IMR-90 (cell line): ENCODE data around the gene SLC26A8. TPM values are rescaled to one million over a fixed set of nuclear protein-coding genes. Genes with fewer than 3 reads are reported as not detected.

Source experiments
- ATAC-seq: fragments of 200-7000 bp; cut with Tn5 transposase; 2 replicates; pipeline ENCODE4 v1.9.1; 2020; ENCODE audit warnings: low read depth, mild to moderate bottlenecking, moderate library complexity
- BruUV-seq: library from RNA; stranded (reverse); fragments of 400-500 nt; replicated peaks from 2 replicates; lab custom pipeline; 2021; lab: Mats Ljungman, UMichigan
- CTCF ChIA-PET: fragments of 300-600 bp; formaldehyde crosslinking; extraction: SDS; loops from one replicate; lab custom pipeline; 2021; ENCODE audit warnings: antibody characterized with exemption; lab: Yijun Ruan, JAX
- POLR2A ChIA-PET: fragments of 300-600 bp; sonication (Branson Sonifier 250); formaldehyde crosslinking; loops from one replicate; lab custom pipeline; 2022; ENCODE audit warnings: antibody characterized with exemption; ENCODE audit not compliant: unreplicated experiment; lab: Charles Lee
- DNase-seq: peaks from one replicate; pipeline ENCODE4 v3.0.0; 2013
- H2AFZ ChIP-seq: replicated peaks from 2 replicates; pipeline ENCODE3; 2013; ENCODE audit warnings: low read length, mild to moderate bottlenecking; ENCODE audit not compliant: poor library complexity
- H2AK5ac ChIP-seq: 2 replicates; pipeline ENCODE4 v1.6.1; 2013; ENCODE audit warnings: low read depth, low read length, inconsistent platforms
- H2AK9ac ChIP-seq: replicated peaks from 2 replicates; pipeline ENCODE3; 2013; ENCODE audit warnings: mild to moderate bottlenecking, low read depth, low read length, moderate library complexity; ENCODE audit not compliant: poor library complexity
- H2BK120ac ChIP-seq: 2 replicates; pipeline ENCODE4 v1.6.1; 2013; ENCODE audit warnings: low read depth, low read length, inconsistent platforms
- H2BK15ac ChIP-seq: 3 replicates; pipeline ENCODE4 v1.6.1; 2013; ENCODE audit warnings: low read depth, low read length, inconsistent platforms
- H2BK20ac ChIP-seq: 2 replicates; pipeline ENCODE4 v1.6.1; 2013; ENCODE audit warnings: low read depth, mild to moderate bottlenecking, inconsistent platforms, low read length, moderate library complexity
- H2BK5ac ChIP-seq: 2 replicates; pipeline ENCODE4 v1.6.1; 2013; ENCODE audit warnings: mild to moderate bottlenecking, low read depth, low read length, inconsistent platforms; ENCODE audit not compliant: poor library complexity, severe bottlenecking
- H3K14ac ChIP-seq: replicated peaks from 2 replicates; pipeline ENCODE4 v1.6.1; 2013; ENCODE audit warnings: low read depth, low read length, inconsistent platforms
- H3K18ac ChIP-seq: 2 replicates; pipeline ENCODE4 v1.6.1; 2013; ENCODE audit warnings: low read depth, low read length, control low read depth
- H3K23ac ChIP-seq: 2 replicates; pipeline ENCODE4 v1.6.1; 2013; ENCODE audit warnings: low read depth, low read length, inconsistent platforms
- H3K27ac ChIP-seq: 2 replicates; pipeline ENCODE4 v1.5.1; 2013; ENCODE audit warnings: mild to moderate bottlenecking, control low read depth, low read length; ENCODE audit not compliant: insufficient read depth
- H3K27me3 ChIP-seq: 2 replicates; pipeline ENCODE4 v1.6.1; 2013; ENCODE audit warnings: low read length; ENCODE audit not compliant: control insufficient read depth, insufficient read depth
- H3K36me3 ChIP-seq: 2 replicates; pipeline ENCODE4 v1.6.1; 2013; ENCODE audit warnings: low read length, mixed read lengths; ENCODE audit not compliant: control insufficient read depth, insufficient read depth
- H3K4ac ChIP-seq: 2 replicates; pipeline ENCODE4 v1.6.1; 2013; ENCODE audit warnings: low read depth, low read length, inconsistent platforms
- H3K4me1 ChIP-seq: 2 replicates; pipeline ENCODE4 v1.6.1; 2013; ENCODE audit warnings: low read length, mixed read lengths; ENCODE audit not compliant: control insufficient read depth, insufficient read depth
- H3K4me2 ChIP-seq: 2 replicates; pipeline ENCODE4 v1.6.1; 2013; ENCODE audit warnings: low read depth, mild to moderate bottlenecking, control low read depth, low read length, moderate library complexity
- H3K4me3 ChIP-seq: 2 replicates; pipeline ENCODE4 v1.5.1; 2013; ENCODE audit warnings: low read depth, mild to moderate bottlenecking, control low read depth, low read length, moderate library complexity; ENCODE audit not compliant: insufficient read depth
- H3K56ac ChIP-seq: 2 replicates; pipeline ENCODE4 v1.6.1; 2013; ENCODE audit warnings: low read length, inconsistent platforms; ENCODE audit not compliant: insufficient read depth; ENCODE audit errors: extremely low read depth
- H3K79me1 ChIP-seq, 2 experiments: 2 replicates each; pipeline ENCODE4 v1.6.1; 2013; ENCODE audit warnings: low read length in 2 of 2, inconsistent platforms in 1 of 2, low read depth in 1 of 2
- H3K9ac ChIP-seq: 2 replicates; pipeline ENCODE4 v1.6.1; 2013; ENCODE audit warnings: low read depth, low read length, control low read depth
- H3K9me1 ChIP-seq: 2 replicates; pipeline ENCODE4 v1.6.1; 2013; ENCODE audit warnings: low read length, inconsistent platforms; ENCODE audit not compliant: insufficient read depth
- H3K9me3 ChIP-seq: 2 replicates; pipeline ENCODE4 v1.6.1; 2013; ENCODE audit warnings: low read length; ENCODE audit not compliant: control insufficient read depth, insufficient read depth
- H4K20me1 ChIP-seq: 2 replicates; pipeline ENCODE4 v1.6.1; 2013; ENCODE audit warnings: low read length, inconsistent platforms; ENCODE audit not compliant: insufficient read depth
- H4K5ac ChIP-seq: 2 replicates; pipeline ENCODE4 v1.6.1; 2013; ENCODE audit warnings: mild to moderate bottlenecking, low read depth, low read length, control low read depth
- H4K8ac ChIP-seq, 2 experiments: 2 replicates each; pipeline ENCODE4 v1.6.1; 2013; ENCODE audit warnings: low read depth in 2 of 2, low read length in 2 of 2, control low read depth in 1 of 2, inconsistent platforms in 1 of 2
- H4K91ac ChIP-seq: 2 replicates; pipeline ENCODE4 v1.6.1; 2013; ENCODE audit warnings: low read depth, low read length, inconsistent platforms; ENCODE audit not compliant: insufficient read depth
- BHLHE40 ChIP-seq: fragments of 150-350 bp; IDR thresholded peaks from 2 replicates; pipeline ENCODE4 v1.6.1; 2016; ENCODE audit warnings: mild to moderate bottlenecking, low read depth, low read length
- FOS ChIP-seq: fragments of 150-350 bp; IDR thresholded peaks from 2 replicates; pipeline ENCODE4 v1.6.1; 2016; ENCODE audit warnings: low read depth, low read length
- MAFK ChIP-seq: IDR thresholded peaks from 2 replicates; pipeline ENCODE4 v1.6.1; 2012; ENCODE audit warnings: low read depth, low read length, improper control_type of control experiment
- MAZ ChIP-seq: IDR thresholded peaks from 2 replicates; pipeline ENCODE4 v1.6.1; 2012; ENCODE audit warnings: low read depth, mild to moderate bottlenecking, low read length, improper control_type of control experiment, moderate library complexity, borderline replicate concordance
- MXI1 ChIP-seq: IDR thresholded peaks from 2 replicates; pipeline ENCODE4 v1.6.1; 2012; ENCODE audit warnings: low read depth, mild to moderate bottlenecking, low read length, moderate library complexity, borderline replicate concordance
- POLR2A ChIP-seq: IDR thresholded peaks from 2 replicates; pipeline ENCODE4 v1.6.1; 2012; ENCODE audit warnings: mild to moderate bottlenecking, low read depth, low read length
- RAD21 ChIP-seq: IDR thresholded peaks from 2 replicates; pipeline ENCODE4 v1.6.1; 2012; ENCODE audit warnings: low read length, improper control_type of control experiment
- RFX5 ChIP-seq: IDR thresholded peaks from 2 replicates; pipeline ENCODE4 v1.8.0; 2012; ENCODE audit warnings: low read depth, mild to moderate bottlenecking, low read length, moderate library complexity
- WGBS, 2 experiments: methylation state at CpG; one replicate each; pipeline versions ENCODE4 v1.1.5 to v1.1.7; 2013; ENCODE audit warnings: missing lambda C conversion rate in 2 of 2; ENCODE audit not compliant: insufficient read length in 1 of 2; ENCODE audit errors: extremely low coverage in 2 of 2; 5-methylcytosine and 5-hydroxymethylcytosine counted together
- dilution Hi-C: fragments of 300-500 bp; cut with HindIII; formaldehyde crosslinking; loops from one replicate; pipeline ENCODE4 v1.14.3; 2018; ENCODE audit warnings: low sequenced_read_pairs; ENCODE audit not compliant: unreplicated experiment
- in situ Hi-C: fragments of 300-500 bp; cut with MboI; formaldehyde crosslinking; loops from 3 replicates; pipeline ENCODE4 v1.14.3; 2019; ENCODE audit warnings: low sequenced_read_pairs, inconsistent platforms, mixed read lengths
- intact Hi-C: fragments of 100-400 bp; cut with micrococcal nuclease; formaldehyde crosslinking; loops from 2 replicates; pipeline ENCODE4 v1.10.0; 2022
- polyA plus RNA-seq, 3 experiments: library from polyadenylated mRNA; depleted of rRNA; stranded (reverse); fragments of >200 nt; gene quantifications; 2 replicates each; pipeline ENCODE4 v1.2.3, GENCODE V29; 2012; ENCODE audit warnings: low replicate concordance in 1 of 3
- total RNA-seq: library from RNA; depleted of rRNA; stranded (reverse); fragments of >200 nt; gene quantifications from 2 replicates; pipeline ENCODE4 v1.2.3, GENCODE V29; 2012
- TF ChIP-seq, protein P1 (sequence below): conservative IDR thresholded peaks from 2 replicates; pipeline ENCODE4 v1.5.1; 2012; ENCODE audit warnings: mild to moderate bottlenecking, low read depth, low read length, improper control_type of control experiment

Gene SLC26A8
- total and polyA plus RNA-seq, 2 of the 4 experiments (the other 2 are of a cell fraction), result 0.07 TPM; not detected in 1

DNA sequence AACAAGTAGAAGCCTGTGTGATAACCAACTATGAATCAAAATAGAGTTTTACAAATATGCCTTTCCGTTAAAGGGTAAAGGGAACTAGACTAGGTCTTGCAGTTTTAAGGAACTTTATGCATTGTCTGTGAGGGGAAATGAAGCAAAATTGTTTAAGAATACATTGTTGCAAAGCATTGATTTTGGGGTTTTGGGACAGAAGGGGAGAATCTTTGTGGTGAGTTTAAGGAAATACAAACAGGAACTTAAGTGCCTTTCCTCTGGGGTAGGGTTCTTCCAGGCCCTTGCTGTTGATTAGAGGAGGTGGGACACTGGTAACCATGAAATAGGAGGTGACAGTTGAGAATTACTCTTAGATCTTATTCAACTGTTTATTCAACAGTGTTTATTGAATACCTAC is 7.8 kb upstream of the SLC26A8 start:
- H3K4me3 ChIP-seq, result no peak overlapping the region
- ATAC-seq (no peak), DNase-seq (no peak)
- H4K20me1 ChIP-seq, result peaks cover 72% of the 10 kb centered on the region
- no TSS peak for BruUV-seq
- no peaks in the 10 kb centered on the region for H3K9me3 ChIP-seq
- no peak overlapping the region for H3K27ac ChIP-seq
- intact Hi-C loops, result no loop called here
- no peak overlapping the region for H2BK5ac ChIP-seq
- no peak overlapping the region for H3K9ac ChIP-seq
- H2BK15ac ChIP-seq, result no peak overlapping the region
- ChIA-PET POLR2A (no interaction called here), CTCF (interaction anchor here (1.3 kb wide), 1 partner anchor 10 kb away, joined by 5 read pairs; no protein-coding TSS in a partner anchor)
- H3K79me1 ChIP-seq, result peaks cover 5 to 45% of the 10 kb centered on the region in 2 experiments
- H2AK9ac ChIP-seq, result no peak overlapping the region
- no peaks in the 10 kb centered on the region for H3K27me3 ChIP-seq
- no peak overlapping the region for H2AFZ ChIP-seq
- H2AK5ac ChIP-seq, result no peak overlapping the region
- no peak for TF ChIP-seq MXI1
- TF ChIP-seq BHLHE40, result no peak
- TF ChIP-seq, protein P1, sequence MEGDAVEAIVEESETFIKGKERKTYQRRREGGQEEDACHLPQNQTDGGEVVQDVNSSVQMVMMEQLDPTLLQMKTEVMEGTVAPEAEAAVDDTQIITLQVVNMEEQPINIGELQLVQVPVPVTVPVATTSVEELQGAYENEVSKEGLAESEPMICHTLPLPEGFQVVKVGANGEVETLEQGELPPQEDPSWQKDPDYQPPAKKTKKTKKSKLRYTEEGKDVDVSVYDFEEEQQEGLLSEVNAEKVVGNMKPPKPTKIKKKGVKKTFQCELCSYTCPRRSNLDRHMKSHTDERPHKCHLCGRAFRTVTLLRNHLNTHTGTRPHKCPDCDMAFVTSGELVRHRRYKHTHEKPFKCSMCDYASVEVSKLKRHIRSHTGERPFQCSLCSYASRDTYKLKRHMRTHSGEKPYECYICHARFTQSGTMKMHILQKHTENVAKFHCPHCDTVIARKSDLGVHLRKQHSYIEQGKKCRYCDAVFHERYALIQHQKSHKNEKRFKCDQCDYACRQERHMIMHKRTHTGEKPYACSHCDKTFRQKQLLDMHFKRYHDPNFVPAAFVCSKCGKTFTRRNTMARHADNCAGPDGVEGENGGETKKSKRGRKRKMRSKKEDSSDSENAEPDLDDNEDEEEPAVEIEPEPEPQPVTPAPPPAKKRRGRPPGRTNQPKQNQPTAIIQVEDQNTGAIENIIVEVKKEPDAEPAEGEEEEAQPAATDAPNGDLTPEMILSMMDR, result no peak
- TF ChIP-seq MAFK, result no peak
- no peak for TF ChIP-seq FOS
- no peak for TF ChIP-seq RAD21
- TF ChIP-seq MAZ, result no peak
- TF ChIP-seq RFX5, result no peak
- no peak for TF ChIP-seq POLR2A
- in situ Hi-C loops, result no loop called here
- H3K4ac ChIP-seq, result no peak overlapping the region
- H2BK20ac ChIP-seq, result no peak overlapping the region
- peak overlapping the region; percentile 58 for H3K4me2 ChIP-seq
- peaks cover 10% of the 10 kb centered on the region for H3K4me1 ChIP-seq
- peaks cover 9% of the 10 kb centered on the region for H3K9me1 ChIP-seq
- H3K18ac ChIP-seq, result no peak overlapping the region
- no peak overlapping the region for H2BK120ac ChIP-seq
- H3K36me3 ChIP-seq, result no peaks in the 10 kb centered on the region
- no peak overlapping the region for H4K91ac ChIP-seq
- peak overlapping the region; percentile 2; the same call in 1 of the 2 replicates for H3K23ac ChIP-seq
- no peak overlapping the region for H3K56ac ChIP-seq
- dilution Hi-C loops, result no loop called here
- H4K8ac ChIP-seq, result no peak overlapping the region
- no CpG with 5 or more reads among the region's 1 CpG for WGBS, 2 experiments
- no peak overlapping the region for H3K14ac ChIP-seq
- H4K5ac ChIP-seq, result no peak overlapping the region
